ENCODE measurements around the gene EIF4EBP3. TPM values are rescaled to one million over a fixed set of nuclear protein-coding genes. Genes with fewer than 3 reads are reported as not detected.
"Not testable (repeated sequence)": the region's sequence is repeated elsewhere in the genome, so short reads cannot be mapped to it uniquely, and the experiment has no call there.

EIF4EBP3 gene
- total RNA-seq, 1 experiment from 2014 or later, result 7.3 TPM

GRCh38 chr5:140591747-140592372 lies 44.4 kb downstream of the EIF4EBP3 start:
- no peak for DNase-seq
- Histone ChIP-seq H4K20me1 (ENCODE audit: insufficient read depth, low read depth, low read length) (no peaks in the 10 kb centered on the region), H3K27ac (ENCODE audit: low read length) (no peak overlapping the region), H3K79me2 (ENCODE audit: low read length) (no peaks in the 10 kb centered on the region), H2AFZ (ENCODE audit: low read length) (no peak overlapping the region), H3K9me3 (ENCODE audit: low read length) (no peaks in the 10 kb centered on the region), H3K27me3 (ENCODE audit: low read length) (no peaks in the 10 kb centered on the region), H3K9ac (ENCODE audit: low read length) (no peak overlapping the region), H3K4me3 (ENCODE audit: low read length) (no peak overlapping the region), H3K9me2 (replicated peaks; ENCODE audit: insufficient read depth, low read length) (no peaks in the 10 kb centered on the region), H3K4me1 (ENCODE audit: low read length) (no peaks in the 10 kb centered on the region), H3K36me3 (ENCODE audit: insufficient read depth, low read length) (no peaks in the 10 kb centered on the region), H3K4me2 (ENCODE audit: low read depth, low read length, poor library complexity, severe bottlenecking) (no peak overlapping the region)

GRCh38 chr5:140593070-140593469 lies 45.6 kb downstream of the EIF4EBP3 start:
- not testable (repeated sequence) for H3K4me3 ChIP-seq (ENCODE audit: low read length); H3K4me1 ChIP-seq (ENCODE audit: low read length); H3K9me3 ChIP-seq (ENCODE audit: low read length); H3K9me2 ChIP-seq (replicated peaks; ENCODE audit: insufficient read depth, low read length); DNase-seq; H3K9ac ChIP-seq (ENCODE audit: low read length); H3K27me3 ChIP-seq (ENCODE audit: low read length); H4K20me1 ChIP-seq (ENCODE audit: insufficient read depth, low read depth, low read length); H2AFZ ChIP-seq (ENCODE audit: low read length); H3K79me2 ChIP-seq (ENCODE audit: low read length); H3K36me3 ChIP-seq (ENCODE audit: insufficient read depth, low read length); H3K4me2 ChIP-seq (ENCODE audit: low read depth, low read length, poor library complexity, severe bottlenecking); H3K27ac ChIP-seq (ENCODE audit: low read length)

- H3K9ac ChIP-seq (ENCODE audit: low read length), result no peak overlapping the region
- H3K36me3 ChIP-seq (ENCODE audit: insufficient read depth, low read length), result no peaks in the 10 kb centered on the region
- no peak overlapping the region for H2AFZ ChIP-seq (ENCODE audit: low read length)
- H3K9me2 ChIP-seq (replicated peaks; ENCODE audit: insufficient read depth, low read length), result no peaks in the 10 kb centered on the region
- H3K9me3 ChIP-seq (ENCODE audit: low read length), result no peaks in the 10 kb centered on the region
- no peak overlapping the region for H3K4me2 ChIP-seq (ENCODE audit: low read depth, low read length, poor library complexity, severe bottlenecking)
- no peaks in the 10 kb centered on the region for H4K20me1 ChIP-seq (ENCODE audit: insufficient read depth, low read depth, low read length)
- no peaks in the 10 kb centered on the region for H3K4me1 ChIP-seq (ENCODE audit: low read length)
- no peak overlapping the region for H3K4me3 ChIP-seq (ENCODE audit: low read length)
- H3K27me3 ChIP-seq (ENCODE audit: low read length), result no peaks in the 10 kb centered on the region
- H3K27ac ChIP-seq (ENCODE audit: low read length), result no peak overlapping the region
- DNase-seq, result no peak
- H3K79me2 ChIP-seq (ENCODE audit: low read length), result no peaks in the 10 kb centered on the region
These were observed 46.7 kb downstream of the EIF4EBP3 start for GRCh38 chr5:140594169-140594568.

- no peaks in the 10 kb centered on the region for H3K4me1 ChIP-seq (ENCODE audit: low read length)
- H4K20me1 ChIP-seq (ENCODE audit: insufficient read depth, low read depth, low read length), result no peaks in the 10 kb centered on the region
- H3K4me3 ChIP-seq (ENCODE audit: low read length), result no peak overlapping the region
- no peak overlapping the region for H3K27ac ChIP-seq (ENCODE audit: low read length)
- DNase-seq, result no peak
- no peaks in the 10 kb centered on the region for H3K27me3 ChIP-seq (ENCODE audit: low read length)
- no peaks in the 10 kb centered on the region for H3K79me2 ChIP-seq (ENCODE audit: low read length)
- no peak overlapping the region for H2AFZ ChIP-seq (ENCODE audit: low read length)
- H3K4me2 ChIP-seq (ENCODE audit: low read depth, low read length, poor library complexity, severe bottlenecking), result no peak overlapping the region
- no peaks in the 10 kb centered on the region for H3K9me2 ChIP-seq (replicated peaks; ENCODE audit: insufficient read depth, low read length)
- no peaks in the 10 kb centered on the region for H3K9me3 ChIP-seq (ENCODE audit: low read length)
- H3K9ac ChIP-seq (ENCODE audit: low read length), result no peak overlapping the region
- H3K36me3 ChIP-seq (ENCODE audit: insufficient read depth, low read length), result no peaks in the 10 kb centered on the region
These were observed 48.3 kb downstream of the EIF4EBP3 start for GRCh38 chr5:140595538-140596300.

GRCh38 chr5:140596321-140596741 lies 48.9 kb downstream of the EIF4EBP3 start:
- no peaks in the 10 kb centered on the region for H3K9me2 ChIP-seq (replicated peaks; ENCODE audit: insufficient read depth, low read length)
- H3K4me3 ChIP-seq (ENCODE audit: low read length), result no peak overlapping the region
- H3K27me3 ChIP-seq (ENCODE audit: low read length), result no peaks in the 10 kb centered on the region
- H3K9me3 ChIP-seq (ENCODE audit: low read length), result no peaks in the 10 kb centered on the region
- no peak overlapping the region for H3K4me2 ChIP-seq (ENCODE audit: low read depth, low read length, poor library complexity, severe bottlenecking)
- no peak overlapping the region for H3K9ac ChIP-seq (ENCODE audit: low read length)
- H4K20me1 ChIP-seq (ENCODE audit: insufficient read depth, low read depth, low read length), result no peaks in the 10 kb centered on the region
- no peaks in the 10 kb centered on the region for H3K4me1 ChIP-seq (ENCODE audit: low read length)
- no peak for DNase-seq
- H3K36me3 ChIP-seq (ENCODE audit: insufficient read depth, low read length), result no peaks in the 10 kb centered on the region
- no peaks in the 10 kb centered on the region for H3K79me2 ChIP-seq (ENCODE audit: low read length)
- no peak overlapping the region for H2AFZ ChIP-seq (ENCODE audit: low read length)
- no peak overlapping the region for H3K27ac ChIP-seq (ENCODE audit: low read length)

GRCh38 chr5:140598836-140599235 lies 51.4 kb downstream of the EIF4EBP3 start:
- DNase-seq, result no peak
- Histone ChIP-seq H3K9me3 (ENCODE audit: low read length) (no peaks in the 10 kb centered on the region), H4K20me1 (ENCODE audit: insufficient read depth, low read depth, low read length) (no peaks in the 10 kb centered on the region), H3K4me2 (ENCODE audit: low read depth, low read length, poor library complexity, severe bottlenecking) (no peak overlapping the region), H3K4me1 (ENCODE audit: low read length) (no peaks in the 10 kb centered on the region), H3K4me3 (ENCODE audit: low read length) (no peak overlapping the region), H3K27ac (ENCODE audit: low read length) (no peak overlapping the region), H3K36me3 (ENCODE audit: insufficient read depth, low read length) (no peaks in the 10 kb centered on the region), H2AFZ (ENCODE audit: low read length) (no peak overlapping the region), H3K9me2 (replicated peaks; ENCODE audit: insufficient read depth, low read length) (no peaks in the 10 kb centered on the region), H3K27me3 (ENCODE audit: low read length) (no peaks in the 10 kb centered on the region), H3K79me2 (ENCODE audit: low read length) (no peaks in the 10 kb centered on the region), H3K9ac (ENCODE audit: low read length) (no peak overlapping the region)

Small RNA genes within 50 kb of the gene (small RNA-seq; reads per million reads assigned to genes)
- 0.36 reads per million for gene RF00279
- not detected for gene RF00443

Other genes with a start within 250 kb of the EIF4EBP3 start
- 28.2 and 49.8 TPM in 2 replicates for gene PFDN1, start 244.6 kb upstream of the EIF4EBP3 start, total RNA-seq (2014; rRNA removed; shearing (Covaris generic); ENCODE audit: low replicate concordance)
- 1.3 and 1.8 TPM in 2 replicates for gene HBEGF, start 201.1 kb upstream of the EIF4EBP3 start, total RNA-seq (2014; rRNA removed; shearing (Covaris generic); ENCODE audit: low replicate concordance)
- not detected in 2 replicates for gene SLC4A9, start 187.5 kb upstream of the EIF4EBP3 start, total RNA-seq (2014; rRNA removed; shearing (Covaris generic); ENCODE audit: low replicate concordance)
- 110 and 119 TPM in 2 replicates for gene ANKHD1, start 145.8 kb upstream of the EIF4EBP3 start, total RNA-seq (2014; rRNA removed; shearing (Covaris generic); ENCODE audit: low replicate concordance)
- gene SRA1, start 9.8 kb downstream of the EIF4EBP3 start, total RNA-seq (2014; rRNA removed; shearing (Covaris generic); ENCODE audit: low replicate concordance), result 27.1 and 45.7 TPM in 2 replicates
- gene APBB3, start 16.9 kb downstream of the EIF4EBP3 start, total RNA-seq (2014; rRNA removed; shearing (Covaris generic); ENCODE audit: low replicate concordance), result 33.2 and 42.2 TPM in 2 replicates
- 19.0 and 33.5 TPM in 2 replicates for gene SLC35A4, start 17.2 kb downstream of the EIF4EBP3 start, total RNA-seq (2014; rRNA removed; shearing (Covaris generic); ENCODE audit: low replicate concordance)
- gene CD14, start 85.5 kb downstream of the EIF4EBP3 start, total RNA-seq (2014; rRNA removed; shearing (Covaris generic); ENCODE audit: low replicate concordance), result not detected in 2 replicates
- 23.8 and 29.9 TPM in 2 replicates for gene TMCO6, start 91.8 kb downstream of the EIF4EBP3 start, total RNA-seq (2014; rRNA removed; shearing (Covaris generic); ENCODE audit: low replicate concordance)
- 126 and 131 TPM in 2 replicates for gene NDUFA2, start 100.0 kb downstream of the EIF4EBP3 start, total RNA-seq (2014; rRNA removed; shearing (Covaris generic); ENCODE audit: low replicate concordance)
- 101 and 106 TPM in 2 replicates for gene IK, start 100.2 kb downstream of the EIF4EBP3 start, total RNA-seq (2014; rRNA removed; shearing (Covaris generic); ENCODE audit: low replicate concordance)
- 15.9 and 21.5 TPM in 2 replicates for gene WDR55, start 117.2 kb downstream of the EIF4EBP3 start, total RNA-seq (2014; rRNA removed; shearing (Covaris generic); ENCODE audit: low replicate concordance)
- gene DND1, start 125.9 kb downstream of the EIF4EBP3 start, total RNA-seq (2014; rRNA removed; shearing (Covaris generic); ENCODE audit: low replicate concordance), result 0.71 and 2.0 TPM in 2 replicates
- 29.9 and 61.0 TPM in 2 replicates for gene HARS1, start 143.7 kb downstream of the EIF4EBP3 start, total RNA-seq (2014; rRNA removed; shearing (Covaris generic); ENCODE audit: low replicate concordance)
- gene HARS2, start 143.8 kb downstream of the EIF4EBP3 start, total RNA-seq (2014; rRNA removed; shearing (Covaris generic); ENCODE audit: low replicate concordance), result 18.1 and 18.3 TPM in 2 replicates
- 18.1 and 20.6 TPM in 2 replicates for gene ZMAT2, start 152.8 kb downstream of the EIF4EBP3 start, total RNA-seq (2014; rRNA removed; shearing (Covaris generic); ENCODE audit: low replicate concordance)
- gene PCDHA1, start 238.5 kb downstream of the EIF4EBP3 start, total RNA-seq (2014; rRNA removed; shearing (Covaris generic); ENCODE audit: low replicate concordance), result not detected in 2 replicates
- not detected in 2 replicates for gene PCDHA2, start 247.2 kb downstream of the EIF4EBP3 start, total RNA-seq (2014; rRNA removed; shearing (Covaris generic); ENCODE audit: low replicate concordance)

Data from Karpas-422 (cell line).